Sigmoid colon (tissue), 7 donors: ENCODE measurements around the gene MARVELD2. TPM values are rescaled to one million over a fixed set of nuclear protein-coding genes. Genes with fewer than 3 reads are reported as not detected.
"Not testable (repeated sequence)": the region's sequence is repeated elsewhere in the genome, so short reads cannot be mapped to it uniquely, and the experiment has no call there.

Experiments
- DNase-seq: peaks from one replicate; pipeline ENCODE4 v3.0.0-alpha.2; 2019
- H3K27ac ChIP-seq, 4 donors: fragments of 200-600 bp; sonication (generic); one replicate each; pipeline ENCODE4 v1.5.1; 2016 to 2019; ENCODE audit warnings: mild to moderate bottlenecking in 1 of 4
- H3K27me3 ChIP-seq, 3 donors: fragments of 200-600 bp; sonication (generic); one replicate each; pipeline ENCODE4 v1.5.1; 2019; ENCODE audit warnings: mild to moderate bottlenecking in 1 of 3
- H3K36me3 ChIP-seq, 4 donors: fragments of 200-600 bp; sonication (generic); one replicate each; pipeline ENCODE4 v1.5.1; 2016 to 2019
- H3K4me1 ChIP-seq, 4 donors: fragments of 200-600 bp; sonication (generic); one replicate each; pipeline ENCODE4 v1.5.1; 2017 to 2019
- H3K4me3 ChIP-seq, 4 donors: fragments of 200-600 bp; sonication (generic); one replicate each; pipeline ENCODE4 v1.5.1; 2017 to 2019; ENCODE audit warnings: mild to moderate bottlenecking in 2 of 4, moderate library complexity in 1 of 4
- H3K9me3 ChIP-seq, 4 donors: fragments of 200-600 bp in 3 of 4; sonication (generic) in 3 of 4; one replicate each; pipeline versions ENCODE4 v1.5.1 to v1.6.1; 2013 to 2019
- CTCF ChIP-seq, 4 experiments: fragments of 450-650 bp in 3 of 4; fragments of 200-600 bp in 1 of 4; IDR thresholded peaks; one replicate each; pipeline ENCODE4 v1.5.1; 2016 to 2019; ENCODE audit warnings: antibody characterized with exemption in 4 of 4, mild to moderate bottlenecking in 3 of 4, moderate library complexity in 2 of 4
- EP300 ChIP-seq, 4 donors: sonication (generic); formaldehyde crosslinking; IDR thresholded peaks; one replicate each; pipeline ENCODE4 v1.6.1; 2017; ENCODE audit warnings: antibody characterized with exemption in 4 of 4
- POLR2A ChIP-seq, 2 donors: fragments of 450-650 bp; IDR thresholded peaks; one replicate each; pipeline ENCODE4 v1.6.1; 2016; ENCODE audit warnings: antibody characterized with exemption in 2 of 2, mild to moderate bottlenecking in 2 of 2, moderate library complexity in 2 of 2
- POLR2AphosphoS5 ChIP-seq, 4 donors: sonication (generic); formaldehyde crosslinking; IDR thresholded peaks; one replicate each; pipeline ENCODE4 v1.6.1; 2017; ENCODE audit warnings: antibody characterized with exemption in 4 of 4
- WGBS, 2 donors: extraction: QIAGEN DNeasy Blood & Tissue Kit; methylation state at CpG; one replicate each; pipeline ENCODE4 v1.1.7; 2013; 5-methylcytosine and 5-hydroxymethylcytosine counted together
- intact Hi-C: fragments of 100-400 bp; cut with DNase I; formaldehyde crosslinking; loops from one replicate; pipeline ENCODE4 v1.15.1; 2023
- polyA plus RNA-seq, 3 donors: library from polyadenylated mRNA; stranded (reverse); fragments of 200-250 nt; gene quantifications; one replicate each; pipeline ENCODE4 v1.2.3, GENCODE V29; 2013
- total RNA-seq, 4 donors: library from RNA; depleted of rRNA; stranded (reverse); fragments of >200 nt; gene quantifications; one replicate each; pipeline ENCODE4 v1.1.0, GENCODE V29; 2016
- donor health status: healthy with polysubstance abuse.
- donor health status: Bipolar disorder and iron deficiency.
- donor health status: healthy.

MARVELD2 gene
- total and polyA plus RNA-seq, 7 donors: 0.28 to 9.7 (median 2.3) TPM; not detected in 1

GRCh38 chr5:69477170-69477569, 62.3 kb downstream of the MARVELD2 start:
- H3K4me1 ChIP-seq: no peaks in the 10 kb centered on the region
- intact Hi-C loops: no loop called here
- H3K4me3 ChIP-seq: no peak overlapping the region
- 2 to 10% methylated on average over 1 of the region's 1 CpG for WGBS, 2 donors
- TF ChIP-seq CTCF (IDR thresholded peaks at IDR 0.05): no peak
- TF ChIP-seq POLR2A (IDR thresholded peaks at IDR 0.05): no peak
- no peak for TF ChIP-seq POLR2AphosphoS5 (IDR thresholded peaks at IDR 0.05)
- TF ChIP-seq EP300 (IDR thresholded peaks at IDR 0.05): no peak
- no peaks in the 10 kb centered on the region for H3K9me3 ChIP-seq
- no peaks in the 10 kb centered on the region for H3K27me3 ChIP-seq
- no peaks in the 10 kb centered on the region for H3K36me3 ChIP-seq
- DNase-seq: no peak
- no peak overlapping the region for H3K27ac ChIP-seq

GRCh38 chr5:69478296-69478695, 63.4 kb downstream of the MARVELD2 start:
- H3K36me3 ChIP-seq, H3K4me3 ChIP-seq, H3K4me1 ChIP-seq, H3K27me3 ChIP-seq, DNase-seq, H3K27ac ChIP-seq, H3K9me3 ChIP-seq, intact Hi-C loops: not testable (repeated sequence)
- 90 to 92% methylated on average over 7 of the region's 7 CpGs for WGBS, 2 donors

- Histone ChIP-seq H3K27ac (no peak overlapping the region), H3K9me3 (no peaks in the 10 kb centered on the region), H3K4me3 (no peak overlapping the region), H3K4me1 (no peaks in the 10 kb centered on the region), H3K36me3 (no peaks in the 10 kb centered on the region), H3K27me3 (no peaks in the 10 kb centered on the region)
- no peak for DNase-seq
- intact Hi-C loops: no loop called here
- TF ChIP-seq POLR2A (IDR thresholded peaks at IDR 0.05) (no peak), EP300 (IDR thresholded peaks at IDR 0.05) (no peak), CTCF (IDR thresholded peaks at IDR 0.05) (no peak), POLR2AphosphoS5 (IDR thresholded peaks at IDR 0.05) (no peak)
- 78 to 90% methylated on average over 7 of the region's 7 CpGs for WGBS, 2 donors
These were observed 70.0 kb downstream of the MARVELD2 start for GRCh38 chr5:69484891-69485290.

- Histone ChIP-seq H3K4me3 (no peak overlapping the region), H3K4me1 (no peaks in the 10 kb centered on the region), H3K27me3 (no peaks in the 10 kb centered on the region), H3K27ac (no peak overlapping the region), H3K9me3 (no peaks in the 10 kb centered on the region), H3K36me3 (no peaks in the 10 kb centered on the region)
- intact Hi-C loops: no loop called here
- DNase-seq: no peak
- TF ChIP-seq POLR2AphosphoS5 (IDR thresholded peaks at IDR 0.05) (no peak), CTCF (IDR thresholded peaks at IDR 0.05) (no peak)
- WGBS, 2 donors: 78 to 95% methylated on average over 1 of the region's 1 CpG
These were observed 70.6 kb downstream of the MARVELD2 start for GRCh38 chr5:69485471-69485870.

GRCh38 chr5:69489246-69489645, 74.3 kb downstream of the MARVELD2 start:
- Histone ChIP-seq H3K4me1 (peaks cover 0 to 21% (median 20%) of the 10 kb centered on the region in 4 donors), H3K9me3 (no peaks in the 10 kb centered on the region), H3K36me3 (no peaks in the 10 kb centered on the region), H3K27ac (no peak overlapping the region), H3K27me3 (peaks cover 17 to 31% (median 20%) of the 10 kb centered on the region in 3 donors), H3K4me3 (no peak overlapping the region)
- TF ChIP-seq EP300 (IDR thresholded peaks at IDR 0.05) (no peak), CTCF (IDR thresholded peaks at IDR 0.05) (no peak), POLR2AphosphoS5 (IDR thresholded peaks at IDR 0.05) (no peak), POLR2A (IDR thresholded peaks at IDR 0.05) (no peak)
- intact Hi-C loops: no loop called here
- WGBS, 2 donors: 84 to 85% methylated on average over 4 of the region's 4 CpGs
- DNase-seq: no peak
